Endothelial cell of umbilical vein (primary cell): ENCODE results near the gene EFNA4. TPM values are rescaled to one million over a fixed set of nuclear protein-coding genes. Genes with fewer than 3 reads are reported as not detected.

Experiments used
- BruUV-seq: library from RNA; stranded (reverse); fragments of 400-500 nt; replicated peaks from 2 replicates; lab custom pipeline; 2021; lab: Mats Ljungman, UMichigan
- CTCF ChIA-PET: fragments of 300-600, 350-600 bp; sonication (Branson Sonifier 250); formaldehyde crosslinking; loops from one replicate; lab custom pipeline; 2021; ENCODE audit warnings: antibody characterized with exemption, inconsistent platforms; lab: Charles Lee
- POLR2A ChIA-PET: fragments of 300-600, 350-600 bp; sonication (Branson Sonifier 250); formaldehyde crosslinking; loops from one replicate; lab custom pipeline; 2021; ENCODE audit warnings: antibody characterized with exemption, inconsistent platforms; lab: Charles Lee
- DNase-seq: peaks from one replicate; pipeline ENCODE4 v3.0.0-alpha.2; 2011; ENCODE audit warnings: low read depth, low spot score
- FAIRE-seq: peaks from 2 replicates; lab custom pipeline; 2011; peaks lifted over from hg19 to GRCh38; lab: Jason Lieb, UNC
- H2AFZ ChIP-seq: 2 replicates; pipeline ENCODE4 v1.6.0; 2012; ENCODE audit warnings: low read depth, low read length, control low read depth, inconsistent platforms
- H3K27ac ChIP-seq: 2 replicates; pipeline ENCODE4 v1.5.1; 2011; ENCODE audit warnings: low read depth, mild to moderate bottlenecking, control low read depth, low read length, moderate library complexity; ENCODE audit not compliant: insufficient read depth
- H3K27me3 ChIP-seq, 2 experiments: 2 replicates each; pipeline versions ENCODE4 v1.6.0 to v1.6.1; 2011; ENCODE audit warnings: low read length in 2 of 2, mixed read lengths in 1 of 2; ENCODE audit not compliant: control insufficient read depth in 2 of 2, insufficient read depth in 2 of 2
- H3K36me3 ChIP-seq, 2 experiments: 2 replicates in 1 of 2; 3 replicates in 1 of 2; pipeline ENCODE4 v1.5.1; 2011; ENCODE audit warnings: low read length in 2 of 2, mild to moderate bottlenecking in 1 of 2, moderate library complexity in 1 of 2; ENCODE audit not compliant: control insufficient read depth in 2 of 2, insufficient read depth in 2 of 2; ENCODE audit errors: extremely low read depth in 1 of 2
- H3K4me1 ChIP-seq: 3 replicates; pipeline ENCODE4 v1.5.1; 2011; ENCODE audit warnings: mild to moderate bottlenecking, low read length; ENCODE audit not compliant: control insufficient read depth, insufficient read depth; ENCODE audit errors: extremely low read depth
- H3K4me2 ChIP-seq: 2 replicates; pipeline ENCODE4 v1.6.1; 2011; ENCODE audit warnings: low read length, control low read depth, mixed read lengths; ENCODE audit not compliant: insufficient read depth
- H3K4me3 ChIP-seq, 3 experiments: fragments of 200-600 bp in 1 of 3; sonication (generic), shearing (Covaris generic) in 1 of 3; replicated peaks in 1 of 3; 2 replicates each; pipeline ENCODE4 v1.5.1; 2011 to 2016; ENCODE audit warnings: control low read depth in 3 of 3, low read length in 3 of 3, mild to moderate bottlenecking in 2 of 3, inconsistent platforms in 1 of 3, low read depth in 1 of 3, moderate library complexity in 1 of 3; ENCODE audit not compliant: insufficient read depth in 1 of 3
- H3K79me2 ChIP-seq: 2 replicates; pipeline ENCODE4 v1.6.0; 2012; ENCODE audit warnings: low read length, inconsistent platforms; ENCODE audit not compliant: control insufficient read depth, insufficient read depth
- H3K9ac ChIP-seq: replicated peaks from 2 replicates; pipeline ENCODE3; 2011; ENCODE audit warnings: low read length, control low read depth; ENCODE audit not compliant: insufficient read depth; ENCODE audit errors: extremely low read depth
- H3K9me1 ChIP-seq: replicated peaks from 3 replicates; pipeline ENCODE4 v1.6.0; 2011; ENCODE audit warnings: mild to moderate bottlenecking, low read length; ENCODE audit not compliant: control insufficient read depth, insufficient read depth; ENCODE audit errors: extremely low read depth
- H3K9me3 ChIP-seq: replicated peaks from 2 replicates; pipeline ENCODE4 v1.5.1; 2012; ENCODE audit warnings: low read length, inconsistent platforms; ENCODE audit not compliant: control insufficient read depth, insufficient read depth
- H4K20me1 ChIP-seq: replicated peaks from 2 replicates; pipeline ENCODE3; 2011; ENCODE audit warnings: mild to moderate bottlenecking, low read length; ENCODE audit not compliant: control insufficient read depth, insufficient read depth; ENCODE audit errors: extremely low read depth
- CTCF ChIP-seq, 2 donors: IDR thresholded peaks; 1 replicate in 1 of 2; 2 replicates in 1 of 2; pipeline ENCODE4 v1.5.1; 2011; ENCODE audit warnings: low read length in 2 of 2, mild to moderate bottlenecking in 2 of 2, moderate library complexity in 2 of 2, control low read depth in 1 of 2, inconsistent platforms in 1 of 2, low read depth in 1 of 2; ENCODE audit not compliant: insufficient read depth in 1 of 2; ENCODE audit errors: extremely low read depth in 1 of 2
- EZH2 ChIP-seq: IDR thresholded peaks from 2 replicates; pipeline ENCODE4 v1.6.1; 2012; ENCODE audit warnings: borderline replicate concordance, low read depth, mild to moderate bottlenecking, moderate library complexity, low read length, inconsistent platforms; ENCODE audit not compliant: severe bottlenecking
- FOS ChIP-seq: IDR thresholded peaks from 2 replicates; pipeline ENCODE4 v1.6.1; 2011; ENCODE audit warnings: mild to moderate bottlenecking, low read length, moderate library complexity, borderline replicate concordance; ENCODE audit not compliant: insufficient read depth
- GATA2 ChIP-seq: IDR thresholded peaks from 2 replicates; pipeline ENCODE4 v1.7.0; 2011; ENCODE audit warnings: low read depth, mild to moderate bottlenecking, moderate library complexity, mixed read lengths, low read length; ENCODE audit not compliant: insufficient read length, insufficient read depth
- JUN ChIP-seq: IDR thresholded peaks from 2 replicates; pipeline ENCODE4 v1.6.1; 2011; ENCODE audit warnings: borderline replicate concordance, low read depth; ENCODE audit not compliant: insufficient read length, insufficient read depth
- MYC ChIP-seq: IDR thresholded peaks from one replicate; pipeline ENCODE4 v1.6.1; 2011; ENCODE audit warnings: mild to moderate bottlenecking, low read depth, low read length
- POLR2A ChIP-seq: IDR thresholded peaks from 2 replicates; pipeline ENCODE4 v1.6.1; 2012; ENCODE audit warnings: low read depth, mild to moderate bottlenecking, control low read depth, low read length
- POLR2AphosphoS5 ChIP-seq: IDR thresholded peaks from 2 replicates; pipeline ENCODE4 v1.6.1; 2012; ENCODE audit warnings: low read depth, mild to moderate bottlenecking, control low read depth, low read length, moderate library complexity; ENCODE audit not compliant: insufficient read depth
- dilution Hi-C: fragments of 300-500 bp; cut with MboI; formaldehyde crosslinking; loops from one replicate; pipeline ENCODE4 v1.15.0; 2019; ENCODE audit warnings: low sequenced_read_pairs; ENCODE audit not compliant: extremely low pct_ligation_motif_present
- intact Hi-C: fragments of 100-400 bp; cut with micrococcal nuclease; formaldehyde crosslinking; loops from one replicate; pipeline ENCODE4 v1.10.0; 2022
- polyA plus RNA-seq, 4 experiments: library from polyadenylated mRNA; depleted of rRNA in 3 of 4; stranded (reverse) in 3 of 4; unstranded in 1 of 4; fragments of >200 nt; gene quantifications; 2 replicates each; pipeline versions ENCODE4 v1.2.1 to v1.2.3, GENCODE V29; 2011 to 2012; ENCODE audit warnings: missing spikeins in 1 of 4
- total RNA-seq: library from RNA; stranded (reverse); gene quantifications from 2 replicates; pipeline ENCODE4 v1.2.3, GENCODE V29; 2021
- TF ChIP-seq, protein P1 (sequence below): IDR thresholded peaks from 2 replicates; pipeline ENCODE4 v1.6.1; 2011; ENCODE audit not compliant: insufficient read depth, insufficient read length

The EFNA4 gene
- total and polyA plus RNA-seq, 2 donors (not counting 3 experiments of a cell fraction or from before 2014, with no cell fraction given), result 16.5 to 25.2 TPM

- H3K9me1 ChIP-seq, result no peaks in the 10 kb centered on the region
- intact Hi-C loops (no loop called here), dilution Hi-C loops (no loop called here)
- DNase-seq (no peak), FAIRE-seq (no peak)
- no peak overlapping the region for H3K9ac ChIP-seq
- no peaks in the 10 kb centered on the region for H3K36me3 ChIP-seq
- ChIA-PET CTCF (interaction anchor here (0.7 to 4.2 kb wide), 3 partner anchors 13 to 38 kb away, joined by 3 to 11 read pairs (median 4); no protein-coding TSS in a partner anchor), POLR2A (no interaction called here)
- no peaks in the 10 kb centered on the region for H4K20me1 ChIP-seq
- no peak overlapping the region for H3K27ac ChIP-seq
- no peaks in the 10 kb centered on the region for H3K27me3 ChIP-seq
- no peaks in the 10 kb centered on the region for H3K79me2 ChIP-seq
- H3K9me3 ChIP-seq, result no peaks in the 10 kb centered on the region
- BruUV-seq, result no TSS peak
- no peak overlapping the region for H2AFZ ChIP-seq
- H3K4me2 ChIP-seq, result no peak overlapping the region
- TF ChIP-seq, protein P1, sequence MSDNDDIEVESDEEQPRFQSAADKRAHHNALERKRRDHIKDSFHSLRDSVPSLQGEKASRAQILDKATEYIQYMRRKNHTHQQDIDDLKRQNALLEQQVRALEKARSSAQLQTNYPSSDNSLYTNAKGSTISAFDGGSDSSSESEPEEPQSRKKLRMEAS, result no peak
- no peak for TF ChIP-seq POLR2A
- no peak overlapping the region for H3K4me3 ChIP-seq
- H3K4me1 ChIP-seq, result no peaks in the 10 kb centered on the region
Observed at GRCh38 chr1:155030243-155030795, 33.2 kb upstream of the EFNA4 start.

DNA sequence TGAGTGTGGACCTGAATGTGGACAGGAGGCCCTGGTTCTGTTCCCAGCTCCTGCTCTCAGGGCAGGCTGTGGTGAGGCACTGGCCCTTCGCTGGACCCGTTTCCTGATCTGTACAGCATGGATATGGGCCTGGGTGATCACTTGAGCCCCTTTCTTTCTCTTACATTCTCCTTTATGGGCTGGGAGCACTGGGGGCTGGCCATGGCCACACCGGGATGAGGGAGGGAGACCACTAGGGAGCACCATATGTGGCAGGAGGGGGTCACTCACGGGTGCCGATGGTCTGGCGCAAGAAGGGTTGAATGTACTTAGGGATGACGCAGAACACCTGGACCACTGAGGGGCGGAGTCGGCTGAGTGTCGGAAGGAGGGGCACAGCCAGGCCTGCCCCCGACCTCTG lies 32.6 kb upstream of the EFNA4 start:
- POLR2A ChIA-PET, result no interaction called here
- Histone ChIP-seq H3K4me1 (no peaks in the 10 kb centered on the region), H3K9ac (no peak overlapping the region), H3K79me2 (no peaks in the 10 kb centered on the region), H3K9me3 (no peaks in the 10 kb centered on the region), H3K4me3 (no peak overlapping the region), H3K4me2 (no peak overlapping the region), H3K36me3 (no peaks in the 10 kb centered on the region), H3K9me1 (no peaks in the 10 kb centered on the region), H3K27me3 (no peaks in the 10 kb centered on the region), H3K27ac (no peak overlapping the region), H4K20me1 (no peaks in the 10 kb centered on the region), H2AFZ (no peak overlapping the region)
- no peak for FAIRE-seq
- TF ChIP-seq POLR2AphosphoS5 (no peak), MYC (no peak), JUN (no peak), CTCF (IDR thresholded peaks at IDR 0.05; ENCODE audit: extremely low read depth in 1 of 2, insufficient read depth in 1 of 2, low read depth in 1 of 2, low read length in 2 of 2) (no peak), GATA2 (no peak), EZH2 (no peak), POLR2A (no peak), FOS (no peak)
- TF ChIP-seq, protein P1, result no peak
- intact Hi-C loops, result no loop called here
- BruUV-seq, result no TSS peak
- dilution Hi-C loops, result no loop called here
- DNase-seq, result no peak
- CTCF ChIA-PET, result interaction anchor here (0.7 to 4.2 kb wide), 4 partner anchors 14 to 38 kb away, joined by 3 to 11 read pairs (median 4); partner anchors contain the start of gene ADAM15
